Stimulated activated CD4-positive, alpha-beta T cell treated with anti-CD3 and anti-CD28 coated beads, TNF-alpha, amount 100 ng/mL, for 24 hours (primary cell): ENCODE results near the gene TBC1D2.
"Not testable (repeated sequence)": the region's sequence is repeated elsewhere in the genome, so short reads cannot be mapped to it uniquely, and the experiment has no call there.

ENCODE experiments used
- DNase-seq, 3 experiments: peaks; one replicate each; pipeline ENCODE4 v3.0.0-alpha.2; 2020; ENCODE audit warnings: low read depth in 3 of 3

Gene TBC1D2

DNA sequence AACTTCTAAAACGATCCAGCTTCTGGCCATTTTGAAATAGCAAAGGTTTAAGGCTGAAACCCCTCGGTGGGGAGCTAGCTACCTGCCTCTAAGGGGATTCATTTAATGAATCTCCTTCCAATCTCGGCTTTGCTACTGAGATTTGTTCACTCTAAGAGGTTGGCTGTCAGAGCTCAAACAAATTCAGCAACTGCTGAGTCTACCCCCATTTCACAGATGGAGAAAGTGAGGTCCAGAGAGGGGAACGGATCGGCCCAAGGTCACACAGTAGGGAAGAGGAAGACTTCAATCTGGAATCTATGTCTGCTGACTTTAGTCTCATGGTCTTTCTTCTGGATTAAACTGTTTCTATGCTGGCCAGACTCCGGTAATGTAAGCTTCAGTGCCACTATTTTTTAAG is 66.0 kb downstream of the TBC1D2 start:
- DNase-seq, result no peak

DNA sequence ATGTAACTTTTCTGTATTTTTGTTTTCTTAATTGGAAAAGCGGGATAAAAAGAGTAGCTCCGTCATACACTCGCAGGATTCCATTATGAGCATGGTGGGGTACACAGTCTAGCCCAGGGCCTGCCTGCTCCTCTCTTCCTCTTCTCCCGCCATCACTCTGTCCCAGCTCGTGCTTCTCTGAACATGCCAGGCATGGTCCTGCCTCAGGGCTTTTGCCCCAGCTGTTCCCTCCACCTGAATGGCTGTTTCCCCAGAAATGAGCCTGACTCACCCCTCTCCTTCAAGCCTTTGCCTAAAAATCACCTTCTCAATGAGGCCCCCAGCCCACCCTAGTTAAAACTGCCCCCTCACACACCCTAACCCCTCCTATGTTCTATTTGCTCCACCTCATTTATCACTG is 67.5 kb downstream of the TBC1D2 start:
- no peak for DNase-seq

DNA sequence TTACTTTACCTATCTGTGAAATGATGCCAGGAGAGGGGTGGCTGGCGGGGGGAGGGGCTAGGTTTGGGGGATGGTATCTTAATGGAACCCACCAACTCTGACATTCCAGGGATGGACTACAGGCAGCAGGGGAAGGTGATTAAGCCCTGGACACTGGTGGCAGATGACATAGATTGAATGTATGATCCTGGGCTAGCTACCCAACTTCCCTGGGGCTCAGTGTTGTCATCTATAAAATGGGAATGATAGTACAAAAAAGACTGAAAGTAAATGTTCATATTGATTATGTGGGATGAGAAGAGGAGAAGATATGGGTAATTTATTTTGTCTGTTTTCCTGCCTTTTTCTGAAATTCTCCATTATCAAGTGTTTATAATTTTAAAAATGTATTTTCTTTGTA is 69.2 kb downstream of the TBC1D2 start:
- DNase-seq, result no peak

DNA sequence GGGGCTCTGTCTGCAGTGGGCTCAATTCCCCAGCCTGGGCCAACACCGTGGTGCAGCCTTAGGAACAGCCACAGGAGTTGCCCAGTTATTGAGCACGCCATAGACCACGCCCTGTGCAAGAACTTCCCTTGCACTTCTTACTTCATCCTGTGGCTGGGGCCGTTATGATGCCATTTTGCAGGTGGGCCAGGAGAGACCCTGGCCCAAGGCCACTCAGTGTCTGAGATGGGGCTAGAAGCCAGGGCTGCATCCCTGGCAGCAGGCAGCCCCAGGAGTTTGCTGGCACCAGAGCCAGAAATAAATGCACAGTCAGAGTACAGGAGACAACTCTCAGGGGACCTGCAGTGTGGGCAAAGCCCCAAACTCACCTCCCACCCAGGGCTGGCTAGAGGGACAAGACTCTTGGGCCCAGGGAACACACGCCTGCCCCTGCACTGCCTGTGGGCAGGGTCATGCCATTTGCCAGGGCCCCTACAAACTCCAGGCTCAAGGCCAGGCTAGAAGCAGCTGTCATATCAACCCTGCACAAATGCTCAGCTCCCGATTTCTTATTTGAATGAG is 69.8 kb downstream of the TBC1D2 start:
- no peak for DNase-seq

DNA sequence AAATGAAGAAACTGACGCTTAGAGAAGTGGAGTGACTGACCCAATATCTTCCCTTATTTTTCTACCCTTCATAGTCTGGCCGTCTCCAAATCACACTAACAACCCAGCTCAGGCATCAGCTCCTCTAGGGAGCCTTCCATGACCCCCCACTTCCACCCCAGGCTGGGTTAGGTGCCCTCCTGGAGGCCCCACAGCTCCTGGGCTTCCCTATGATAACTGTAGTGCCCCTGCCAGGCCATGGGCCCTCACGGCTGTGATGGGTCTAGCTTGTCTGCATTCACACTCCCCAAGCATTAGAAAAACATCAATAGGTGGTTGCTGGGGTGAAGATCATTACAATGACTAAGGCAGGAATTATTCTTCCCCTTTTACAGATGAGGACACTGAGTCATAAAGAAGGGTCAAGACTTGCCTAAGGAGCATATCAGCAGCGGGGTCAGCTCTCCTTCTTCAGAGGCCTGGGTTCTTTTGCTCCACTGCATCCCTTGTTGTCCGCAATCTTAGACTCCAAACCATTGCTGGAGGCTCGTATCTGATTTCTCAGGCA is 70.4 kb downstream of the TBC1D2 start:
- no peak for DNase-seq

DNA sequence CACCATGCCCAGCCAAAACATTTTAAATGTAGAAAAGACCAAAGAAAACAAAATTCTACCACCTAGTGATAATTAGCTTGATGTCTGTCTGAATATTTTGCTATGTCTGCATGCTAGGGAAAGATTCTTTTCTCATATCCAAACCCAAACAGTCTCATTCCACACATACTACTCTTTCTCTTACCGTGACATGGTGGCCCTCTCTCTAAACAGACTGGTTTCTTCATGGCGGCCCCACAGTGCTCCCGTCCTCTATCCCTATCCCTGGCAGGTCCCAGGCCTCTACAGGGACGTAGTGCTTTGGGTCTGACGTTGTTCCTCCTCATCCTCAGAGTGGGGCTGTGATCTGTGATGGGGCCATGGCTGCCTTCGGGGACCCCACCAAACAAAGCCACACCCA is 71.1 kb downstream of the TBC1D2 start:
- no peak for DNase-seq

DNA sequence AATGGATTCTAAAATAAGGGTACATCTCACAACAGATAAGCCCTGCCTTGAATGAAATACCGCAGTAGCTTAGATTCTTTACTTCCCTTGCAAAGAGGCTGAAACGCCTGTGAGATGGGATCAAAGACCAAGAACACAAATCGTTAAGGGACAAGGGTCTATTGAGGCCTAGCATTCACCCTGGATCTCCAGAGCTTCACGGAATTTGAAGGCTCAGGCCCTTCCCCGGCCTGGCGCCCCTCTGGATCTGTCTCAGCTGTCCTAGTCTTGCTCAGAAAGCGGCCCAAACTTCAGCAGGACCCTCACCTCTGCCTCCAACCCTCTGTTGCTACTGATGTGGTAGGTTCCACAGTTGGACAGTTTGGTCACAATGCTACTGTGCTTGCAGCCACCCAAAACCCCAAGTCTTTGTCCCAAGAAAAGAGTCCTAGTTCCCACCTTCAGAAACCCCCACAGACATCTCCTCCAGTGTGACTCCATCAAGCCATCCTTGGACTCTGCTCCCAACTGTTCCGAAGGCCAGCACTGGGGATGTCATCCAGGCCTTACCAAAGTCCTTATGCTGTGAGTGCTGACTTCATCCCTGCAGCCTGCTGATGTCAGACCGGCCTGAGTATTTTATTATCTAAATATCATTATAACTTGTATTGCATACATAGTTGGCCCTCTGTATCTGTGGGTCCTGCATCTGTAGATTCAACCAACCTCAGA is 72.4 kb downstream of the TBC1D2 start:
- DNase-seq, result no peak

DNA sequence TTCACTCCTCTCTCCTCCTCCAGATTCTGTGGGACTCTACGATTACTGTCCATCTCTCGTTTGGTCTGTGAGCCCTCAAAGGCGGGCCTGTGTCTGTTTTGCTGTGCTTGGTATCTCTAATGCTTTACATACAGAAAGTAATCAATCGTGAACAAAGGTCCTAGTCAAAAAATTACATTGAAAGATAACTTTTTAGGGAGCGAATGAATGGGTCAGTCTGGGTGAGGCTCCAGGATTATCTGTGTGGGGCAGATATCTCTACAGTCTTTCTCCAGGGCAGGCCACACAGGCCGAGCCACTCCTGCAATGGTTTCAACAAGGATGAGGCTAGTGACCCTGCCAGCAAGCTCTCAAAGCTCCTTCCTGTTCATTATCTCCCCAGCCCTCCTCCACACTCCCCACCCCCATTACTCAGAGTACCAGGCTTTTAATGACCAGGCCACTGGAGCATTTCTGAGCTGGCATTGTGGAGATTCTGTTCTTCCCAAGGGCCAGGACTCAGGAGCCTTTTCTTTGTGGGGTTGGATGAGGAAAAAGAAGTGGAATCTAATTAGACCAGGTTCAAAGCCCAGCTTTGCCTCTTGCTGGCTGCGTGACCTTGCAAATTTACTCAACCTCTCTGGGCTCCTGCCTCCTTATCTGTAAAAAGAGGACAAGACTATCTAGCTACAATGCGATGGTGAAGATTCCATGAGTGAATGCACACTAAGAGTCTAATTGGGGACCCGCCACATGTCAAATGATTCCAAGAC is 73.2 kb downstream of the TBC1D2 start:
- DNase-seq, result no peak

DNA sequence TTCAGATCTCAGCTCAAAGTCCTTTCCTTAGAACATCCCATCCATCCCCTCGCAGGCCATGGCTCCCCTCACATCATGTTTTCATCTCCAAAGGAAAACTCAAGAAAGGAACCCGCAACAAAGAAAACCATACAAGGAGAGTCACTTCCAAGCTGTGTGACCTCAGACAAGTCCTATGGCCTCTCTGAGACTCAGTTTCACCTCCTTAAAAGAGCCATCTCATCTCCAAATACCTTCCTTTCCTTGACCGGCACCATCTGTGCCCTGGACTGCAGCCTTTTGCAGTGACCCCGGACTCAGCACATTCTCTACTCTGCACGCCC is 73.7 kb downstream of the TBC1D2 start:
- no peak for DNase-seq

DNA sequence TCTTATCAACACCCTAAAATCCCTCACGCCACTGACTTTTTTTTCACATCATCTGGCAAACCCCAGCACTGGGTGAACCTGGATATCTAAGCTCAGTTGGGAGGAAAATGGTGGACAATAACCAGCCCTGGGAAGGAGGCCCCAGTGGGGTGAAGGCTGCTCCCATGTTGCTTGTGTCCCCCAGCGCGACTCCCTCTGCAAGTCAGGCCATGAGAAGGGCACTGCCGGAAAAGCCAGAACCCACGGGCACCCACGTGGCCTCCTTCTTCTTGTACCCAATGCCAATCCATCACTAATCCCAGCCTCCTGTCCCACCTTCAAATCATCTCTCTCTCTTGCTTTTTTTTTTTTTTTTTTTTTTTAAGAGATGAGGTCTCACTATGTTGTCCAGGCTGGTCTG is 74.5 kb downstream of the TBC1D2 start:
- no peak for DNase-seq

DNA sequence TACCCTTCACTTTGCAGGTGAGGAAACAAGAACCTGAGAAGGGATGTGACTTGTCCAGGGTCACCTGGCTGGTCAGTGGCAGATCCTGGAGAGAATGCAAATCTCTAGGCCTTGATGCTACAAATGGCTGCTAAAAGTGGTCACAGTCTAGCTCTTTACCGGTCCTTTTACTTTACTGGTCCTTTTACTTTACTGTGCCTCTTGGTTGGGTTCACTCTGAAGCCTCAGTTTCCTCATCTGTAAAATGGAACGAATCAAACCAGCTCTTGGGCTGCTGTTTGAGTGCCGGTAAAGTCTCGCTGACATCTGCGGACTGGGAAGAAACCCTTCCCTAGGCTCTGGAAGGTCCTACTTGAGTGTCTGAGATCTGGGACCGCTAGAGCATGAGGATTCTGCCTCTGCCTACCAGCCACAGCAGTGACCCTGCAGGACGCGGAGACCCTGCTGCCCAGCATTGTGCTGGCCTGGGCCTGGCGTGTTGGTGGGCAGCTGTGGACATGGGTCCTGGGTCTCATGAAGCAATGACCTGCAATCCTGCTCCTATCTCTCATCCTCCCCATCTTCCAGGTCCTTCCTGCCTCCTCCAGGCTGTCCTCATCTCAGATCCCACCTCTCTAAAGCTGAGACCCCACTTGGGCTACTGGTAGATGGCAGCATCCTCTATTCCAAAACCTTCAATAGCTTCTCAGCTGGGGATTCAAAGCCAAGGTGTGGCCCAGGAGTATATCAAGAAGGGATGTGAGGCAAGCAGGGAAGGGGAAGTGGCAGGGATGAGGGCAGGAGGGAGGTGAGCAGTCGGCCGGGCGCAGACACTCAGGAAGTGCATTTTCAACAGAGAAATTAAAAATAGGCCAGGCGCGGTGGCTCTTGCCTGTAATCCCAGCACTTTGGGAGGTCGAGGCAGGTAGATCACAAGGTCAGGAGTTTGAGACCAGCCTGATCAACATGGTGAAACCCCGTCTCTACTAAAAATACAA is 76.3 kb downstream of the TBC1D2 start:
- no peak for DNase-seq

DNA sequence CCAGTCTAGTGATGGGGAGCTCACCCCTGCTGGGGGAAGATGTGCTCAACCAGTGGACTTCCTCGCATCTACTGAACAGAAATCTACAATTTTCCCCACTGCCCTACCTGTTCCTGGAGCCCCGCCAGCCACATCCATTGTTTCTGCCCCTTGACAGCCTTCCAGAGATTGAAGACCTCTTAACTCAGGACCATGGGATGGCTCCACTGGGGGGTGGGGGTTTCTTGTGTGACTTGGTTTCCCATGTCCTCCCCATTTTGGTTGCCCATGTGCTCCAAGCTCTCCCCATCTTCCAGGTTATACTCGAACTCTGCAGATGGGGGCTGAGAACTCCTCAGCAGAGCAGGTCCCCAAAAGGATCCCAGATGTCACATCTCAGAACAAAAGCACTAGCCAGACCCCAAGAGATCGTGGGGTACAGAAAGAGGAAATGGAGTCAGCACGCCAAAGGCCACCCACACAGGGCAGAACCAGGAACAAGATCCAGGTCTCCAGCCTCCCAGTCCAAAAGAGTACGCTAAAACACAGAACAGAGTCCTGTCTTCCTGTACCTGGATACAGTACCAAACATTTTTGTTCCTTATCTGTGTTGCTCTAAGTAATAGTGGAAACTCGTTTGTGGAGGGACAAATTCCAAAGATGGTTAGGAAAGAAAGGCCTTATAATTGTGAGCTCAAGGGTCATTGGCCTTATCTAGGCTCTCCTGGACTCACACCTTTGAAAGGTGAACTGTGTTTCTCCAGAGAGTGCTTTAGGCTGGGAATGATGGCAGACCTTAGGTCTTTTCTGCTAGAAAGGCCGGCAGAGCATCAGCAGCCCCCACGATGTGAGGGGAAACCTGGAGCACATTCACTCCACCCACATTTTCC is 78.8 kb downstream of the TBC1D2 start:
- no peak for DNase-seq

DNA sequence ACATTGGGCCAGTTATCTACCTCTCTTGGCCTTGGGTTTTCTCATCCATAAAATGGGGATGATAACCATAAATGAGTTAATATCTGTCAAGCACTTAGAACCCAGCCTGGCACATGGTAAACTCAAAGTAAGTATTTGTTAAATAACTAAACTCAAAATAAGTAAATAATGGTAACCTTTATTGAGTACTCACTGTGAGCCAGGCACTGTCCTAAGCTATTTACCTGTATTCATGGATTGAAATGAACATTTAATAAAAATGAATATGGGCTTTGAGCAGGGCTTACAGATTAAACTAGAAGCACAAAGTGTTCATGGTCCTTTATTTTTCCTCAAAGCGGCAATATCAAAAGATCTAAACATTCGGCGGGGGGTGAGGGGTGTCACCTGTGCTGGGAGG is 79.7 kb downstream of the TBC1D2 start:
- no peak for DNase-seq

DNA sequence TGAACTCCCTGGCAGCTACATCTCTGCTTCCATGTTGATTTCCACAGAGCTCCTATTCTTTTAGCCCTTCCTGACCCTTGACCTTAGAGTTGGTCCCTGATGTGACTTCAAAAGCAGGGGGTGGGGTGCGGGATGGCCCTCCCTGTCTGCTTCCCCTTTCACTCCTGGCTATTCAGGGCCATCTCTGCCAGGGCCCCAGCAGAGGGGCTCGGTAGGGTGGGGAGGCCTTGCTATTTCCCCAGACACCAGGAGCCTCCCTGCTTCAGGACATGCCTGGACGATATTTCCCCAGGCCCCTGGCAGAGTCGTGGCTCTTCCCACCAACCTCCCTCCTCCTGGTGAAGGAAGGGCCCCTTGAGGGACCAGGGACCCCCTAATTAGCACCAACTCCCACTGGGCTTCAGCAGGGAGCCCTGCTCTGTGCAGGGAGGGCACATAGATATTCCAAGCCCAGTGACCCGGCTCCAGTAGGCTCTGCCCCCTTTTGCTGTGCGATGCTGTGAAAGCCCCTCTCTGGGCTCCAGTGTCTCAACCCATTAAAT is 80.3 kb downstream of the TBC1D2 start:
- no peak for DNase-seq

DNA sequence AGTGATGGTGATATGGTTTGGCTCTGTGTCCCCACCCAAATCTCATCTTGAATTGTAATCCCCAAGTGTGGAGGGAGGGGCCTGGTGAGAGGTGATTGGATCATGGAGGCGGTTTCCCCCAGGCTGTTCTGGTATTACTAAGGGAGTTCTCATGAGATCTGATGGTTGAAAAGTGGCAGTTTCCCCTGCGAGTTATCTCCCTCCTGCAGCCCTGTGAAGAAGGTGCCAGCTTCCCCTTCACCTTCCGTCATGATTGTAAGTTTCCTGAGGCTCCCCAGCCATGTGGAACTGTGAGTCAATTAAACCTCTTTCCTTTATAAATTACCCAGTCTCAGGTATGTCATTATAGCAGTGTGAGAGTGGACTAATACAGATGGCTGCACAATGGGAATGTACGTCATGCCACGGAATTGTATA is 80.9 kb downstream of the TBC1D2 start:
- not testable (repeated sequence) for DNase-seq

DNA sequence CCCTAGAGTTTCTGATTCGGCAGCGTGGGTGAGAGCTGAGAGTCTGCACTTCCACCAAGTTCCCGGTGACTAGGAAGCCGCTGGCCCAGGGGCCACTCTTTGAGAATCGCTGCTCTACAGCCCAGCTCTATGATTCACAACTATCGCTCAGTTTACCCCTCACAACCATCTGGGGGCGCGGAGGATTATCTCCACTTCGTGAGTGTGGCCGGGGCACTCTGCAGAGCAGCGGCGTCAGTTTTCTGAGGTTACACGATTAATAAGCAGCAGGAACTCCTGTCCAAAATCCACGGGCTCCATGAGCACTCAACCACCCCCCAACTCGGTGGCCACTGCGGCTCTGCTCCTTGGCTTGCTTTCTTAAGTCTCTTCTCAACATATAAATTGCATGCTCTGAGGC is 82.3 kb downstream of the TBC1D2 start:
- DNase-seq, result no peak

DNA sequence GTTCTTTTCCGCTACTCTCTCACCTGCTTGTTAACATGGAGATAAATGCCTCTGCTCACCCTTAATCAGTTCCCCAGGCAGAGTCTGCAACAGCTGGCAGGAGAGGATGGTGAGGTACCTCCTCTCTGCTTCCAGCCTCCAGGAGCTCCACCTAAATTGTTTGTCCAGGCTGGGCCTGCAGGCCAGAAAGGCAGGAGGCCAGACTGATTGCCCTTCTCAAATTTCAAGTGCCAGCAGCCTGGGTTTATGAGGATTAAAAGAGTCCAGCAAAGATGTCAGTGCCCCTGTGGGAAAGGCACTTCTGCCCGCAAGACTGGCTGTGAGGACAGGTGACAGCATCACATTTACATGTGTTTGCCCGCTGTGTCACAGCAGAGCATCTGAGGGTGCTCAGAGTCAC is 82.8 kb downstream of the TBC1D2 start:
- DNase-seq, result no peak

DNA sequence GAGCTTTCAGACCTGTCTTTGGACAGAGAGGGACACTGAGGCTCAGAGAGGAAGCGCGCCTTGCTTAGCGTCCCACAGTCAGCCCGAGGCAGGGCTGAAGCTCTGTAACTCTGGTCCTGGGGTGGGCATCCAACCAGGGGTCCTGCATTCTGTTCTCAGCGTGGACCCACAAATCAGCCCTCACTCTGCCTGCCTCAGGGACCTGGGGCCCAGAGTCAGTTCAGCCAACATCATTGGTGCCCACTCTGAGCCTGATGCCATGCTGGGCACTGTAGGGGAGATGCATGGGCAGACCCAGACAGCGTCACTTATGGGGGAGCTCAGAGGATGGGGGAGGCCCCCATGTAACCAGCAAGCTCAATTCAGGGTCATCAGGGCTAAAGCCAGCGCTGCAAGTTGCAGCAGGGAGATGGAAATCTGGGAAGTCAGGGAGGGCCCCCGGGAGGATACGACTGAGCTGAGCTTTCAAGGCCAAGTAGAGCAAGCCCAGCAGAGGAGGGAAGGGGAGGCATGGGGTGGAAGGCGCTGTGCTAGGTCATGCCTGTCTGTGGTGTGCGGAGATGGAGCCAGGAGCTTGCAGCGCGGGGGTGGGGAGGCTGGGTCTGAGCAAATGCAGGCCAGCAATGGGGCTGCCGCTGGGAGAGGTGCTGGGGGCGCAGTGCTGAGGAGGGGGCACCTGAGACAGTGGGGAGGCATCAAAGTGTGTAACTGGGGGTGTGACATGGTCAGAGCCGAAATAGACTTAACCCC is 84.1 kb downstream of the TBC1D2 start:
- no peak for DNase-seq

DNA sequence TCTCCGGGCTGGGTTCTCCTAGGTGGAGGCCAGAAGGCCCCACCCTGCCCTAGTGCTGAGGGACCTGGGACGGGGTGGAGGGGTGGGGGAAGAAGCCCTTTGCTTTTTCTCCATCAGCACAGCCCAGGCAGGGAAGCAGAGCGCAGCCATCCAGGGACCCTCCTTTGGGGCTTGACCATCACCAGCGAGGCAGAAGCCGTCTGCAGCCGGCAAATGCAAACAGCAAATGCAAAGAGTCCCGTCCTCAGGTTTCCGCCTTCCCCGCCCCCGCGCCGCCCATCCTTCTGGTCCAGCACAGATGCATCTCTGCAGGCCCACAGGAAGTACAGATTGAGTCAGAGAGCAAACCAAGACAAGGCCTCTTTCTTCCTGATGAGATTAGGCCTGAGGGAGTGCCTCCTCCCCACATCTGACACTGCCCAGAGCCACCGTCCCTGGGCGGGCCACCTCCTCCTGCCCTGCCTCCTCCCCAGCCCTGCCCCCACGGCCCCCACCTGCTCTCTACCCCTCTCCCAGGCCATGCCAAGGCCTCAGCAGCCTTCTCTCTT is 86.4 kb downstream of the TBC1D2 start:
- peak in 1 of 3 experiments; percentile 23 for DNase-seq
